K562 (cell line): ENCODE results near the gene CAV1. TPM values are rescaled to one million over a fixed set of nuclear protein-coding genes. Genes with fewer than 3 reads are reported as not detected.

Experiments
- ATF1 ChIP-seq, 2 experiments: fragments of 450-650 bp in 1 of 2; IDR thresholded peaks; 2 replicates each; pipeline ENCODE4 v1.6.1; 2016; ENCODE audit warnings: missing compliant biosample characterization in 1 of 2, missing genetic modification characterization in 1 of 2
- EGR1 ChIP-seq: fragments of 450-650 bp; conservative IDR thresholded peaks from 2 replicates; pipeline ENCODE4 v1.6.1; 2017; ENCODE audit warnings: mild to moderate bottlenecking
- ELF4 ChIP-seq: fragments of 450-650 bp; formaldehyde crosslinking; IDR thresholded peaks from 2 replicates; pipeline ENCODE4 v1.4.0; 2022; ENCODE audit warnings: missing genetic modification characterization
- FOXJ3 ChIP-seq: sonication (generic); formaldehyde crosslinking; IDR thresholded peaks from 2 replicates; pipeline ENCODE4 v1.4.0; 2020; ENCODE audit warnings: mild to moderate bottlenecking, missing genetic modification reagents
- HOMEZ ChIP-seq: fragments of 250-450 bp; sonication (Bioruptor Pico); IDR thresholded peaks from 2 replicates; pipeline ENCODE4 v1.4.0; 2020; ENCODE audit warnings: mild to moderate bottlenecking, moderate library complexity
- KLF13 ChIP-seq: fragments of 450-650 bp; IDR thresholded peaks from 2 replicates; pipeline ENCODE4 v1.6.1; 2016; ENCODE audit warnings: missing genetic modification characterization, low read depth, mild to moderate bottlenecking, missing compliant biosample characterization, moderate library complexity, borderline replicate concordance
- MTA3 ChIP-seq: fragments of 450-650 bp; formaldehyde crosslinking; IDR thresholded peaks from 2 replicates; pipeline ENCODE4 v1.6.1; 2017; ENCODE audit warnings: mild to moderate bottlenecking, borderline replicate concordance
- NBN ChIP-seq: fragments of 450-650 bp; IDR thresholded peaks from 2 replicates; pipeline ENCODE4 v1.6.1; 2016; ENCODE audit warnings: low read depth, mild to moderate bottlenecking
- NEUROD1 ChIP-seq: fragments of 150-350 bp; IDR thresholded peaks from 2 replicates; pipeline ENCODE4 v1.6.1; 2014; ENCODE audit warnings: borderline replicate concordance, low read length, low read depth; ENCODE audit not compliant: partially characterized antibody
- POLR2B ChIP-seq: fragments of 450-650 bp; IDR thresholded peaks from 2 replicates; pipeline ENCODE4 v1.6.1; 2018; ENCODE audit warnings: low read depth; ENCODE audit not compliant: partially characterized antibody
- SIX5 ChIP-seq, 2 experiments: IDR thresholded peaks; 2 replicates each; pipeline ENCODE4 v1.6.1; 2011; ENCODE audit warnings: low read length in 2 of 2, borderline replicate concordance in 1 of 2, low read depth in 1 of 2, mild to moderate bottlenecking in 1 of 2, moderate library complexity in 1 of 2; ENCODE audit not compliant: insufficient read depth in 1 of 2
- SMARCA4 ChIP-seq: fragments of 450-650 bp; IDR thresholded peaks from 2 replicates; pipeline ENCODE4 v1.6.1; 2016
- SMARCE1 ChIP-seq: fragments of 450-650 bp; IDR thresholded peaks from 2 replicates; pipeline ENCODE4 v1.7.1; 2016; ENCODE audit warnings: mild to moderate bottlenecking
- SRSF9 ChIP-seq: fragments of 200-400 bp; formaldehyde crosslinking; IDR thresholded peaks from 2 replicates; pipeline ENCODE4 v1.6.1; 2017; ENCODE audit warnings: low read depth, low read length, borderline replicate concordance
- TEAD4 ChIP-seq, 2 experiments: sonication (generic) in 1 of 2; formaldehyde crosslinking in 1 of 2; IDR thresholded peaks; 2 replicates each; pipeline versions ENCODE4 v1.6.1 to v1.8.0; 2012 to 2022; ENCODE audit warnings: borderline replicate concordance in 1 of 2, inconsistent platforms in 1 of 2, low read length in 1 of 2, mild to moderate bottlenecking in 1 of 2, missing genetic modification reagents in 1 of 2
- ZKSCAN1 ChIP-seq: fragments of 150-350 bp; IDR thresholded peaks from 2 replicates; pipeline ENCODE4 v1.6.1; 2016; ENCODE audit warnings: low read depth, low read length
- ZNF12 ChIP-seq: sonication (generic); formaldehyde crosslinking; IDR thresholded peaks from 2 replicates; pipeline ENCODE4 v1.4.0; 2020; ENCODE audit warnings: mild to moderate bottlenecking, missing genetic modification reagents
- ZNF253 ChIP-seq: fragments of 250-450 bp; sonication (Bioruptor Pico); conservative IDR thresholded peaks from 2 replicates; pipeline ENCODE4 v1.6.1; 2021; ENCODE audit warnings: mild to moderate bottlenecking
- ZNF263 ChIP-seq: sonication (generic); formaldehyde crosslinking; IDR thresholded peaks from 2 replicates; pipeline ENCODE4 v1.8.0; 2022; ENCODE audit warnings: mild to moderate bottlenecking, missing genetic modification reagents, borderline replicate concordance
- ZNF324 ChIP-seq: fragments of 250-450 bp; sonication (Bioruptor Pico); IDR thresholded peaks from 2 replicates; pipeline ENCODE4 v1.4.0; 2020; ENCODE audit warnings: mild to moderate bottlenecking
- polyA plus RNA-seq, 8 experiments: library from polyadenylated mRNA; depleted of rRNA in 4 of 8; stranded (reverse) in 5 of 8; unstranded in 3 of 8; fragments of >200 nt; fragmentation: Nextera tagmentation in 2 of 8; fragmentation: Illumina TruSeq in 1 of 8; extraction: Ambion mirVana in 2 of 8; extraction: Trizol in 1 of 8; gene quantifications; 2 replicates each; pipeline versions ENCODE4 v1.2.1 to v1.2.3, GENCODE V29; 2011 to 2014; ENCODE audit warnings: inconsistent platforms in 1 of 8, missing spikeins in 1 of 8
- total RNA-seq, 7 experiments: library from RNA; depleted of rRNA in 6 of 7; stranded (reverse); fragments of >200 nt in 6 of 7; fragmentation: Illumina TruSeq in 2 of 7; extraction: Trizol in 2 of 7; gene quantifications; 2 replicates each; pipeline versions ENCODE4 v1.2.1 to v1.2.3, GENCODE V29; 2011 to 2021; ENCODE audit warnings: low replicate concordance in 1 of 7
- TF ChIP-seq, protein P1 (sequence below): fragments of 250-450 bp; sonication (Bioruptor Pico); IDR thresholded peaks from 2 replicates; pipeline ENCODE4 v1.8.0; 2021; ENCODE audit warnings: mild to moderate bottlenecking, moderate library complexity

Gene CAV1
- total and polyA plus RNA-seq, 9 of the 15 experiments (the other 6 are each of a cell fraction or from before 2014, with no cell fraction given) = 0.08 to 1.5 (median 0.63) TPM

GRCh38 chr7:116500078-116500853 is 24.6 kb upstream of the CAV1 start (continued):
- TF ChIP-seq ZNF253 (CRISPR knock-in tag) = no peak
- no peak for TF ChIP-seq SRSF9
- no peak for TF ChIP-seq ATF1 (CRISPR knock-in tag; IDR thresholded peaks at IDR 0.05)
- peak; percentile 44; the same call in 1 of the 2 replicates for TF ChIP-seq ATF1 (tag; IDR thresholded peaks at IDR 0.05)
- TF ChIP-seq NBN = no peak
- TF ChIP-seq ELF4 = no peak
- no peak for TF ChIP-seq POLR2B
- peak; percentile 30; the same call in 1 of the 2 replicates for TF ChIP-seq SMARCE1
- 0 out of 2 replicates have a peak, but pooled peaks have one; percentile 14 for TF ChIP-seq KLF13 (tag)
- TF ChIP-seq ZNF263 (CRISPR knock-in tag) = no peak
- TF ChIP-seq SIX5 (IDR thresholded peaks at IDR 0.05; ENCODE audit: borderline replicate concordance in 1 of 2, insufficient read depth in 1 of 2, low read depth in 1 of 2, low read length in 2 of 2) = no peak
- no peak for TF ChIP-seq EGR1
- TF ChIP-seq, protein P1, sequence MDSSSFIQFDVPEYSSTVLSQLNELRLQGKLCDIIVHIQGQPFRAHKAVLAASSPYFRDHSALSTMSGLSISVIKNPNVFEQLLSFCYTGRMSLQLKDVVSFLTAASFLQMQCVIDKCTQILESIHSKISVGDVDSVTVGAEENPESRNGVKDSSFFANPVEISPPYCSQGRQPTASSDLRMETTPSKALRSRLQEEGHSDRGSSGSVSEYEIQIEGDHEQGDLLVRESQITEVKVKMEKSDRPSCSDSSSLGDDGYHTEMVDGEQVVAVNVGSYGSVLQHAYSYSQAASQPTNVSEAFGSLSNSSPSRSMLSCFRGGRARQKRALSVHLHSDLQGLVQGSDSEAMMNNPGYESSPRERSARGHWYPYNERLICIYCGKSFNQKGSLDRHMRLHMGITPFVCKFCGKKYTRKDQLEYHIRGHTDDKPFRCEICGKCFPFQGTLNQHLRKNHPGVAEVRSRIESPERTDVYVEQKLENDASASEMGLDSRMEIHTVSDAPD (CRISPR knock-in tag) = no peak
- TF ChIP-seq ZNF324 (CRISPR knock-in tag) = no peak
- no peak; the same call in 1 of the 2 replicates for TF ChIP-seq TEAD4 (IDR thresholded peaks at IDR 0.05; ENCODE audit: low read length)
- TF ChIP-seq TEAD4 (CRISPR knock-in tag; IDR thresholded peaks at IDR 0.05; ENCODE audit: borderline replicate concordance) = 0 out of 2 replicates have a peak, but pooled peaks have one; percentile 63
- TF ChIP-seq SMARCA4 = no peak
- TF ChIP-seq ZNF12 = no peak
- no peak for TF ChIP-seq HOMEZ
- no peak for TF ChIP-seq ZKSCAN1
- no peak for TF ChIP-seq NEUROD1
- TF ChIP-seq MTA3 = peak; percentile 8; the same call in 1 of the 2 replicates
- no peak for TF ChIP-seq FOXJ3 (CRISPR knock-in tag)
